Stimulated activated effector memory CD8-positive, alpha-beta T cell treated with anti-CD3 and anti-CD28 coated beads, Interleukin-12 subunit alpha, Interleukin-12 subunit beta, amount 100 ng/mL, for 72 hours (primary cell): Measurements from ENCODE around the gene ZNF775.

Experiments used
- ATAC-seq: fragments of 150-1000 bp; cut with Tn5 transposase; 2 replicates; pipeline ENCODE4 v1.10.0; 2021
- DNase-seq, 2 donors: peaks; one replicate each; pipeline ENCODE4 v3.0.0; 2021 to 2022; ENCODE audit warnings: low spot score in 2 of 2
- H3K27ac Mint-ChIP-seq: one replicate; pipeline ENCODE4 v1.8.0; 2022; ENCODE audit warnings: mild to moderate bottlenecking, mixed read lengths
- H3K36me3 Mint-ChIP-seq: one replicate; pipeline ENCODE4 v1.8.0; 2022; ENCODE audit warnings: mild to moderate bottlenecking, mixed read lengths
- H3K4me1 Mint-ChIP-seq: one replicate; pipeline ENCODE4 v1.8.0; 2022; ENCODE audit warnings: mixed read lengths
- H3K4me3 Mint-ChIP-seq: one replicate; pipeline ENCODE4 v1.8.0; 2022; ENCODE audit warnings: mild to moderate bottlenecking, mixed read lengths
- H3K9me3 Mint-ChIP-seq: one replicate; pipeline ENCODE4 v1.8.0; 2022; ENCODE audit warnings: mixed read lengths

Gene ZNF775

DNA sequence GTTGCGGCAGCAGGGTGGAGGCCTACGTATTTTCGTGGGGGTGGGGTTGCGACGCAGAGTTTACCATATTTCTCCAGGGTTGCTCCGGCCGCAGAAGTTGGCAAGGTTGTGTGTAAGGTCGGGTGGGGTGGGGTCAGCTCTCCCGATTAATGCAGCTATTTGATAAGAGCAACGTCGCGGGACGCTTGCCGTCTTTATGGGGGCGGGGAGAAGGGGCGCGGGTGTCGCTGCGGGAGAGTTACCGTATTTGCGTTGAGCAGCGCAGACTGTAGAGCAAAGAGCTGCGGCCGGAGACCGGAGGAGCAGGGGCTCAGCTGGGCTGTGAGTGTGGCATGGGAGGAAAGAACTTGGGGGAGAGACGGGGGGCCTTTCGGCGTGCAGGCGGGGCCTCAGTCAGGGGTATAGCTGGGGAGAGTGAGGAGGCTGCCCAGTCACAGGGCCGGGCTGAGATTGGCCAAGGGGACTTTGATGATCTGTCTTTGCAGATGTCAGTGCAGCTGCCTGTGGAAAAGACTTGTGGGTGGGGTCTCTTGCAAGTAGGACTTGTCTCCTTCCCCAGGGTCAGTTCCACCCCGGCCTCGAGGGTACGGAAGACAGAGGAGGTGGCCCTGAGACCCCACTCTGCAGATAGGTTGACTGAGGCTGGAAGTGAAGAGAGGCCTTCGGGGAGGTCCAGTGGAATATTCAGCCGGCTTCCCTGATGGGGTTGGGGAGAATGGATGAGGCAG, 26.6 kb downstream of the ZNF775 start:
- H3K4me1 Mint-ChIP-seq, result peaks cover 48% of the 10 kb centered on the region
- DNase-seq, result peak; percentile 28 to 78

DNA sequence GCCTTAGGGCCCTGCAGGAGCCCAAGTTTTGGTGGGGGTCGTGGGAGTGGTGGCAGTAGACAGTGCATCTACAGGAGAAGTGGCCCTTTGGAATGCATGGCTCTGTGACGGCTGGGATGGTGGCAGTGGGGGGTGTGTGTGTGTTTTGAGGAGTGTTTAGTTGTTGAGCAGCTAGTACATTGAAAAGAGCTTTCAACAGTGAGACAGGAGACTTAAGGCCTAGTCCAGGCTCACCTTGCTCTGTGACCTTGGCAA, 27.1 kb downstream of the ZNF775 start:
- peak overlapping the region; percentile 87 for H3K27ac Mint-ChIP-seq
- peaks cover 43% of the 10 kb centered on the region for H3K4me1 Mint-ChIP-seq
- no peaks in the 10 kb centered on the region for H3K9me3 Mint-ChIP-seq
- no peak for DNase-seq
- H3K36me3 Mint-ChIP-seq, result peaks cover 7% of the 10 kb centered on the region
- H3K4me3 Mint-ChIP-seq, result peak overlapping the region; percentile 87
- ATAC-seq, result no peak

More for the DNA sequence above, 26.6 kb downstream of the ZNF775 start:
- Mint-ChIP-seq H3K36me3 (peaks cover 2% of the 10 kb centered on the region), H3K4me3 (peak overlapping the region; percentile 87), H3K27ac (peak overlapping the region; percentile 87), H3K9me3 (no peaks in the 10 kb centered on the region)
- peak; percentile 38 for ATAC-seq

DNA sequence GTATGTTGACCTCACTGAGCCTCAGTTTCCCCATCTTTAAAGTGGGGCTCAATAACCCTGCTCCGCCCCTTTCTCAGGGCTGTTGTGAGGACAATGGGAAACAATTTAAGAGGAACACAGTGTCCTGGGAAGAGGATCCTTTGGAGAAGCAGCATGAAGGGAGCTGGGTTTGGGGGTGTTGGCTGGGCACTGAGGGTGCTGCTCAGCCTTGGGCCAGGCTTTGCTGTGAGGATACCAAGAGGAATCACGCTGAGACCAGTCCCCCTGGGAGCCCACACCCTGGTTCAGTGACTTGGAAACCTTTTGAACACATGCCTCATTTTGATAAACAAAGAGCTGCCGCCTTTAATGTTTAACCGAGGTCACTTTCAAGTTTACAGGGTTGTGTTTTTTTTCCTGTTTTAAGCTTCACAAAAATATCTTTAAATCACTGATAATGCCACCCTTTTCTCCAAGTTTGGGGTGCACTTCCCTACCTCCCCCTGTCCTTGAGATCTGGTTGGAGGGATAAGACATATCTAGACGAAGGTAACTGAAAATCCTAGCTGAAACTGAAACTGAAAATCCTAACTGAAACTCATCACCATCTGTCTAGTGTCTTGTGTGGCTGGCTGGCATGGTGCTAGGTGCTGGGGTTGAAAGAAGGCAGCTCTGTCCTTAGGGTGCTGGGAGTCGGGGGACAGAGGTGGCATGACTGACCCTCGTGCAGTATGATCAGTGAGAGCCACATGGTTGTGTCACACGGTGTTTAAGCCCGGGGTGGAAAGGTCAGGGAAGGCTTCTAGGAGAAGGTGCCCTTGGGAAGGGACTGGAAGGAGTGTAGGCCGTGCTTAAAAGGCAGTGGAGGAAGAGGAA, 27.7 kb downstream of the ZNF775 start:
- DNase-seq (peak in 1 of 2 donors; percentile 61), ATAC-seq (peak; percentile 59)
- peaks cover 10% of the 10 kb centered on the region for H3K36me3 Mint-ChIP-seq
- H3K27ac Mint-ChIP-seq, result peak overlapping the region; percentile 87
- peaks cover 39% of the 10 kb centered on the region for H3K4me1 Mint-ChIP-seq
- no peaks in the 10 kb centered on the region for H3K9me3 Mint-ChIP-seq
- H3K4me3 Mint-ChIP-seq, result peak overlapping the region; percentile 87

DNA sequence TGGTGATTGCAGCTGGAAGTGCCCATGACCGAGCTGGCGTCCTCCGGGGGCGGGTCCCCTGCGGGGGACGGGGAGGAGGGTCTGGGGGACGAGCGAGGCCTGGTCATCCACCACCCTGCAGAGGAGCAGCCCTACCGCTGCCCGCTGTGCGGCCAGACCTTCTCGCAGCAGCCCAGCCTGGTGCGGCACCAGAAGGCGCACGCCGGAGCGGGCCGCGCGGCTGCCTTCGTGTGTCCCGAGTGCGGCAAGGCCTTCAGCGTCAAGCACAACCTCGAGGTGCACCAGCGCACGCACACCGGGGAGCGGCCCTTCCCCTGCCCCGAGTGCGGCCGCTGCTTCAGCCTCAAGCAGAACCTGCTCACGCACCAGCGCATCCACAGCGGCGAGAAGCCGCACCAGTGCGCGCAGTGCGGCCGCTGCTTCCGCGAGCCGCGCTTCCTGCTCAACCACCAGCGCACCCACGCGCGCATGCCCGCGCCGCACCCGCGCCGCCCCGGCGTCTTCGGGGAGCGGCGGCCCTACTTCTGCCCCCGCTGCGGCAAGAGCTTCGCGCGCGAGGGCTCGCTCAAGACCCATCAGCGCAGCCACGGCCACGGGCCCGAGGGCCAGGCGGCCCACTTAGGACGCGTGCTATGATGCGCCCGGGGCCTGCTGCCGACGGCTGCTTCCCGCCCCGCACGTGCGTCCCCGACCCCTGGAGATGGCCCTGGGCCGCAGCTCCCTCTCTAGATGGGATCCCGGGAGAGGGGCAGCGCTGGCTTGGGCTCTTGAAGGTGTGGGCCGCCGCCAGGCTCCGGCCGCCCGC, 28.7 kb downstream of the ZNF775 start:
- Mint-ChIP-seq H3K9me3 (no peaks in the 10 kb centered on the region), H3K27ac (peak overlapping the region; percentile 88), H3K4me1 (peaks cover 42% of the 10 kb centered on the region), H3K36me3 (peaks cover 13% of the 10 kb centered on the region), H3K4me3 (no peak overlapping the region)
- ATAC-seq (no peak), DNase-seq (no peak)

DNA sequence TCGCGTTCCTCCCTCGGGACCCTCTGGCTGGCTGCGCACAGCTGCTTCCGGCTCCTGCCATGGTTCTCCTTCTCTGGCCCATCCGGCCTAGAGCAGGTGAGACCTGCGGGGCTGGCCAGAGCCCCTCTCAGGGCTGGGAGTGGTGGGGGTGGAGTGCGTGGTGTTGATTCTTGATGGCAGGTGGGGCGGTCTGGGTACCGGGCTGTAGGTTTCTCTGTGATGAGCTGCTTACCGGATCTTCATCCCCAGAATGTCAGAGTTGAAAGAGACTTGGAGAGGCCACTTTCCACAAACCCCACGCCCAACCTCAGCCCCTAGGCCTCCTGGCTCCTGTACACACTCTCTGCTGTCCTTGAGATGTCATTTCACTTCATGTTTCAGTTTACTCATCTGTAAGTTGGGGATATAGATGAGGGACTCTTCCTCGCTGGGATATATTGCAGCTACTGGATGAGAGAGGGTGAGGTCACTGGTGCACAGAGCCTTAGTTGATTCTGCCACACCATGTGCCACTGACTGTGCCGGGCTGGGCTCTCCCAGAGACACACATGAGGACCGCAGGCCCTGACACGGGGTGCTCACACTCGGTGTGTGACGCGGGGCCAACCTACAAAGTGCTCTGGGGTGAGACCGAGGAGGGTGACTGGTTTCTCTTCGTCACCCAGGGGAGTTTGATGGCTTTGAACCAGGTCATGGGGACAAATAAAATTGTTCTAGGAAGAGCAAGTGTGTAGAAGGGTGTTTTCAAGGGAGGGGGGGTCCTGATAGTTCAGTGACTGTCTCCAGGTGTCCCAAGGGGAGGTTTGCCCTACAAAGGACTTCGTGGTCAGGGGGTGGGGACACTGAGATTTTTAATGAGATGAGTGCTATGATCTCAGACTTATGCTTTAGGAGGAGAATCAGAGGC, 29.5 kb downstream of the ZNF775 start:
- H3K4me1 Mint-ChIP-seq, result peaks cover 49% of the 10 kb centered on the region
- peaks cover 13% of the 10 kb centered on the region for H3K36me3 Mint-ChIP-seq
- no peak for DNase-seq
- H3K9me3 Mint-ChIP-seq, result no peaks in the 10 kb centered on the region
- H3K27ac Mint-ChIP-seq, result peak overlapping the region; percentile 88
- ATAC-seq, result no peak
- no peak overlapping the region for H3K4me3 Mint-ChIP-seq

DNA sequence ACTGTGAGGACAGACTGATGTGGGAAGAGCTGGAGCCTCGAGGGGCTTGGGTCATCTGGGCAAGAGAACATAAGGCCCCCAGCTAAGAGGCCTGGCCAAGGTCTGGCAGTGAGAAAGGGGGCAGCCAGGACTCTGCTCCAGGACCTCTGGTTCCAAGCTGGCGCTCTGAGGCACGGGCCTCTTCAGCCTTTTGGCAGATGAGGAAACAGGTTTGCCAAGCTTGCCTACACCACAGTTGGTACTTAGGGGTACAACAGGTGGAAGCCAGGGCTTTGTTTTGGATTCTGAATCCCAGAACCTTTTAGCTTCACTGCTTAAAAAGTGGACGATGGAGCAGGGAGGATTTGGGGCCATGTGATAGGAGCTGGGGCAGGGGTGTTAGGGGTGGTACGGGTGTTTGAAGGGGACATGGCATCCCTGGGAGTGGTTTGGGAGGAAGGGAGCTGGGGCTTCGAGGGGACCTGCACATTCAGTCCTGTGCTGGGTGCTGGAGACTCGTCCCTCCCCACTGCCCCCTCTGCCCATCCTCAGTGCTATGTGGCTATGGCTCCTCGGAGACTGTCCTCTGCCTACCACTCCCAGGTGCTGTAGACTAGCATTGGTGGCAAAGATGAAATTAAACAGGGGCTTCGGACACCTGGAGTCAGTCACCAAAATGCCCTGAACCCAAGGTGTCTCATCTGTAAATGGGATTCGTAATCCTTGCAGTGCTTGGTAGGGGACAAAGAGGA, 30.3 kb downstream of the ZNF775 start:
- H3K4me1 Mint-ChIP-seq, result peaks cover 42% of the 10 kb centered on the region
- ATAC-seq (no peak), DNase-seq (no peak)
- H3K36me3 Mint-ChIP-seq, result peaks cover 13% of the 10 kb centered on the region
- no peak overlapping the region for H3K4me3 Mint-ChIP-seq
- H3K27ac Mint-ChIP-seq, result peak overlapping the region; percentile 88
- no peaks in the 10 kb centered on the region for H3K9me3 Mint-ChIP-seq

DNA sequence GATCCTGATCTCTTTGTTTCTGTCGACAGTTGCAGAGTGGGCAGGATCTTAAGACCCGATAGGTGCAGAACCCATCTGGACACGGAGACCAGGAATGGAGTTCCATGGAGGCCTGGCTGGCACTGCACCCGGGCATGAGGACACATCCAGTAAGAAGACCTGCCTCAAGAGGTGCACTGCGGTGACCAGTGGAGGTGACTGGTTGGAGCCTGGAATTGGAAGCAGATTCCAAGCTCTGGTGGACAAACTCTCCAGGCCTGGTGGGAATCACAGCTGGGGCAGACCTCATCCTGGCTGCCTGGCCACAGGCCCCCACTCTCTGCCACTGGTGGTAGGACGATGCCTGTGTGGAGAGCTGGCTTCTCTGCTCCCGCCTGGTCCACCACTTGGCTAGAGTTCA, 31.0 kb downstream of the ZNF775 start:
- H3K4me1 Mint-ChIP-seq, result peaks cover 38% of the 10 kb centered on the region
- no peaks in the 10 kb centered on the region for H3K9me3 Mint-ChIP-seq
- peaks cover 13% of the 10 kb centered on the region for H3K36me3 Mint-ChIP-seq
- no peak overlapping the region for H3K4me3 Mint-ChIP-seq
- ATAC-seq (no peak), DNase-seq (no peak)
- H3K27ac Mint-ChIP-seq, result peak overlapping the region; percentile 88

DNA sequence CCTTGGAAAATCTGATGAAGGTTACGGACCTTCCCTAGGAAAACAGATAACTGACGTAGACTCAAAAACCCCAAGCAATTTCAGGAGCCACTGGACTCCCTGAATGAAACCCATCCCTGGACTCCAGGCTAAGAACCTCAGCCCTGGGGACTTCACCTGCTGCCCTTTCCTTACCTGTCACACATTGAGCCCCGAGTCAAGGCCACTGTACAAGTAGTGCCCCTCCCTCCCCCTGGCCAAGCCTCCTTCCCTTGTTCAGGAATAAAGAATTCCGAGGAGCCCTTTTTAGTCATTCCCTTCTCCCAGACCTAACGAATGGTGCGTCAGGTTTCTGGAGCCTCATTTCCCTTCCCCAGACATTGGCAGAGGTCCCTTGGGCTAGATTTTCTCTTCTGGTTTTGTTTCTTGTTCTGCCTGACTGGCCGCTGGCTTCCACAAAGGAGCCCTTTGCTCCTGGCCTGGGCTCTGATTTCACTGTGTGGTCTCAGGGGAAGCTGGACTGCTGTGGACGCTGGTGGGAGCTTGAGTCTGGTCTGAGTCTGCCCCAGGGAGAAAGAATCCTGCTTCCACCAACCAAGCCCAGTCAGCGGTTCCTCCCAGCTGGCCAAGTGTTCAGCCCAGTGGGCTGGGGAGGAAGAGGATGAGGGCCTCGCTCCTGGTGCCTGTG, 31.7 kb downstream of the ZNF775 start:
- no peaks in the 10 kb centered on the region for H3K9me3 Mint-ChIP-seq
- peaks cover 13% of the 10 kb centered on the region for H3K36me3 Mint-ChIP-seq
- DNase-seq (no peak), ATAC-seq (no peak)
- H3K27ac Mint-ChIP-seq, result peak overlapping the region; percentile 88
- peaks cover 33% of the 10 kb centered on the region for H3K4me1 Mint-ChIP-seq
- H3K4me3 Mint-ChIP-seq, result no peak overlapping the region

DNA sequence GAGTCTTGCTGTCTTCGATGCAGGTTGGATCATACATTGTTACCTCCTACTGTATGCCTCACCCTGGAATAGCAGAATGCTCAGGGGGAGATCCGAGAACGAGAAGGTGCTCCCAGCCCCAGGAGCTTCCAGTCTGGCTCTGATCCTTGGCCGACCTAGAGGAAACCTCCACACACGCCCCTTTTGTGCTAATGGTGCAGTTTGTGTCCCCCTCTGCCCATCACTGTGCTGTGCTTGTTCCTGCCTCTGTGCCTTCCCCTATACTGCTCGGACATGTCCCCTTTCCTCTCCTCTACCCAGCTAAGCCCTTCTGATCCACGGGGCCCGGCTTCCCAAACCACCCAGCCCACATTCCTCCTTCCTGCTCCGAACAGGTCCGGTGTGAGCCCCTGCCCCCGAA, 32.5 kb downstream of the ZNF775 start:
- ATAC-seq, result no peak
- peak overlapping the region; percentile 88 for H3K27ac Mint-ChIP-seq
- H3K4me3 Mint-ChIP-seq, result no peak overlapping the region
- DNase-seq, result no peak
- peaks cover 26% of the 10 kb centered on the region for H3K4me1 Mint-ChIP-seq
- H3K36me3 Mint-ChIP-seq, result peaks cover 13% of the 10 kb centered on the region
- no peaks in the 10 kb centered on the region for H3K9me3 Mint-ChIP-seq

DNA sequence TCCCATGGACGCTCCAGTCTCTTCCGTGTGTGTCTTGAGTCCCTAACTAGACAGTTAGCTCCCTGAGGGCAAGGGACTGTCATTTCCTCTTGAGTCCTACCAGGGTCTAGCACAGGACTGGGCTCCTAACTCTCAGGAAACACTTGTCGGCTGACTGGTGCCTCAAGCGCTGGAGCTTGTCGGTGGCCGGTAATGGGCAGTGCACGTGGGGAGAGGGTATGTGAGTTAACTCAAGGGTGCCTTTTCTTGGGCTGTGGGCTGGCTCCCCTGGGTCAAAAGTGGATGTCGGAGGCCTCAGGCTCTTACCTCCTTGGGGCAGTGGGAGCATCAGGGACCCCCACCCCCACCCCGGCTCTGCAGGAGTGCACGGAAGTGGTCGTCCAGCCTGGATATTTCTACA, 32.9 kb downstream of the ZNF775 start:
- Mint-ChIP-seq H3K4me3 (no peak overlapping the region), H3K9me3 (no peaks in the 10 kb centered on the region), H3K36me3 (peaks cover 13% of the 10 kb centered on the region), H3K4me1 (peaks cover 21% of the 10 kb centered on the region), H3K27ac (peak overlapping the region; percentile 88)
- no peak for ATAC-seq
- no peak for DNase-seq

DNA sequence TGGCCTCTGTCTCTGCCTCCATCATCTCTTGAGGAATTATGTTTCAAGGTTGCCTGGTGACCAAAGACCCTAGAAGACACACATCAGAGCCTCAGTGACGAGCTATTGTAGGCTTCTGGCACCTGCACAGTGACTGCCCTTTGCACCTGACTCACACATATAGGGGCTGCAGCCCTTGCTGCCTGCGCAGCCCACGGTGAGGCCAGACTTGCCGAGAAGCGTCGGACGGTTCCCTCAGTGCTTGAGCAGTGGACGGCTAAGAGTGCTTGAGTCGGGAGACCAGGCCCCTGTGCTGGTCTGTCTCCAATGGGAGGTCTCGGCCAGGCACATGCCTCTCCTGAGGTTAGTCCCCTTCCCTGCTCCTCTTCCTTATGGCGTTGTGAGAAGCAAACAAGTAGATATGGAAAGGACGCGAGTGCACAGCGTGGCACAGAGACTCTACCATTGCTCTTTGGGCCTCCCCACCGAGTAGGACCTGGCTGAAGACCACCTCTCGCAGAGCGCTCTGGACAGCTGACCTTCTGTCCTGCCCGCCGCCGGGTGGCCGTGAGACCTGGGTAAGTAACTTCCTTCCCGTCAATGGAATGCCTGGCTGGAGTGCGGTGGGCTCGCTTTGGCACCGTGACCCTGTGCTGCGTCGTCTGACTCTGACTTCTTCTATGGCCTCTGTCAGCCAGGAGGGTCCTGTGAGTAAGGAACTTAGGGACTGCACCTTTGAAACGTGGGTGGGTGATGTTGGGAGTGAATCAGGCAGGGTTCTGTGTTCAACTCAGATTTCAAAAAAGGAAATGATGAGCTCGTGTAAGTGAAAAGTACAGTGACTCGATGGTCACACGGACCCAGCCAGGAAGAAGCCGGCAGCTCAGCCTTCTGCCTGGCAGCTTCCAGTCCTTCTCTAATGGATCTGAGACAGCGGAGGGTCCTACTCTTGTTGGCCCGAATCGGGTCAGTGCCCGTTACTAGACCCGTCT, 33.7 kb downstream of the ZNF775 start:
- DNase-seq (no peak), ATAC-seq (no peak)
- Mint-ChIP-seq H3K36me3 (peaks cover 13% of the 10 kb centered on the region), H3K4me1 (peaks cover 18% of the 10 kb centered on the region), H3K4me3 (no peak overlapping the region), H3K27ac (peak overlapping the region; percentile 16), H3K9me3 (no peaks in the 10 kb centered on the region)

DNA sequence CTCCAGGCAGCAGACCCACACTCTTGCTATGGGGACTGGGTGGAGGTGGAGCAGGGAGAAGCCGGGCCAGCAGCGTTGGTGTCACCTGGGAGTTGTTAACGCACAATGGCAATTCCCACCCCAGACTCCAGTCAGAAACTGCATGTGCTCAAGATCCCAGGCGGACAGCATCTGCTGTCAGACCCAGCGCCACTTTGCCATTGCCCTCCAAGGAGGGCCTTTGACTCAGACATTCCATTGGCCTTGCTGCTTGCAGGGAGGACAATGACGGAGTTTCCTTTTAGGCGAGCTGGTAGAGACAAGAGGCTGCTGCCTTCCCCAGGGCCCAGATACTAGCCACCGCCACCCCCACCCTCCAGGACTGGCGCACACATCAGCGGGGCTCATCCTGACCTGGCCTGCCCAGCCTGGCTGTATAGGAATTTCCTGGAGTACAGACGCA, 34.5 kb downstream of the ZNF775 start:
- Mint-ChIP-seq H3K27ac (peak overlapping the region; percentile 16), H3K9me3 (no peaks in the 10 kb centered on the region), H3K4me1 (peaks cover 15% of the 10 kb centered on the region), H3K36me3 (peaks cover 13% of the 10 kb centered on the region), H3K4me3 (no peak overlapping the region)
- ATAC-seq (no peak), DNase-seq (no peak)
